Measurements from ENCODE around the gene MAPKAP1.

MAPKAP1 gene

DNA sequence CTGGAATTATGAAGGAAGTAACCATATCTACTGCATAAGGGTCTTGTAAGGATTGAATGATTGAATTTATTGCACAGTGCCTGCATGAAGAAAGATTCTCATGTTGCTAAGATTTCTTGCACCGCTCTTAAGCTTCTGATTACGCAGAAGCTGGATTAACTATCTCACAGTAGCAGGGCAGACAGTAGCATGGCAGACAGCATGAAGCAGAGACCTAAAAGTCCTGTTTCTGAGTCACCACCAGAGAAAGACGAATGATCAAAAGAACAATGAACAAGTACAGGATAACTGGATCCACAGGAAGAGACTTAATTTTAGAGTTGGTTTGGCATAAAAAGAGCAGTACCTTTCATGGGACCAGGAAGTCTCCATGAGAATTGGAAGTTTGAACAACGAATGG, 142.4 kb downstream of the MAPKAP1 start:
- DNase-seq (ENCODE audit: low read depth): no peak

- DNase-seq (ENCODE audit: low read depth): no peak
These were observed 145.4 kb downstream of the MAPKAP1 start for GRCh38 chr9:125561509-125562148.

GRCh38 chr9:125559894-125560293, 147.1 kb downstream of the MAPKAP1 start:
- DNase-seq (ENCODE audit: low read depth): no peak

- DNase-seq (ENCODE audit: low read depth): no peak
These were observed 147.8 kb downstream of the MAPKAP1 start for GRCh38 chr9:125559194-125559593.

- DNase-seq (ENCODE audit: low read depth): peak; percentile 50
These were observed 148.4 kb downstream of the MAPKAP1 start for GRCh38 chr9:125558453-125559092.

- DNase-seq (ENCODE audit: low read depth): no peak
These were observed 150.8 kb downstream of the MAPKAP1 start for GRCh38 chr9:125556046-125556721.

- DNase-seq (ENCODE audit: low read depth): no peak
These were observed 152.3 kb downstream of the MAPKAP1 start for GRCh38 chr9:125554726-125555125.

DNA sequence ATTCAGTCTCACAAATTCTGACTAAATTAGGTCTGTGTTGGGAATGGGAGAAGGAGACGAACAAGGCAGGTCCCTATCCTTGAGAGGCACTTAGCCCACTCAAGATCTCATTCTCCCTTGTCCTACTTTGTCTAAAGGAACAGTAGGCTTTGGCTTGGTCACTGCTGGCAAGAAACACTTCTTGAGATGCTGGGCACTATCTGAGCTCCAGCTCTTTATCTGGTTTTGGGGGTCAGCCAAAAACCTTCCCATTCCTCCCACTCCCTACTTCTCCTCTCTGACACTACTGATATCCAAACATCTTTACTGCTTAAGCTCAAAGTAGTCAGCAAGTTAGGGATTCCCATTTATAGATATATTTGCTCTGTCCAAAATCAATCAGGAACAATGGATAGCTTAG, 155.2 kb downstream of the MAPKAP1 start:
- DNase-seq (ENCODE audit: low read depth): no peak

GRCh38 chr9:125549891-125550885, 156.8 kb downstream of the MAPKAP1 start:
- DNase-seq (ENCODE audit: low read depth): no peak

- DNase-seq (ENCODE audit: low read depth): no peak
These were observed 157.5 kb downstream of the MAPKAP1 start for GRCh38 chr9:125549465-125549871.

DNA sequence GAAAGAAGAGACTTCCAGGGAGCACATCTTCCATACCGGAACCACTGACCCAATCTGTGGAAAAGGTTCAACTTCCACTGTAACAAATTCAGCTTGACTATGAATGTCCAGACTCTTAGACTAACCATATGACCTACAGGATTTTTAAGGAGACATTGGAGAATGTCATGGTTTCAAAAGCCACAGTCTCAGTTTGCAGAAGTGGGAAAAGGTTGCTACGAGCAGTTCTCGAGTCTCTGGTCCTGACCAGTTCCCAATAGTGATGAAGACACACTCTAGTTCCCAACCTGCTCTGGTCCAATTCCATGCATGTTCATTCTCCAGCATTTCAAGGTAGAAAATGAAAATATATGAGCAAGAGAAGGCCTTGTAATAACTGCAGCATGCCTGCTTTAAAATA, 158.0 kb downstream of the MAPKAP1 start:
- DNase-seq (ENCODE audit: low read depth): no peak

- DNase-seq (ENCODE audit: low read depth): no peak
These were observed 158.9 kb downstream of the MAPKAP1 start for GRCh38 chr9:125548141-125548540.

DNA sequence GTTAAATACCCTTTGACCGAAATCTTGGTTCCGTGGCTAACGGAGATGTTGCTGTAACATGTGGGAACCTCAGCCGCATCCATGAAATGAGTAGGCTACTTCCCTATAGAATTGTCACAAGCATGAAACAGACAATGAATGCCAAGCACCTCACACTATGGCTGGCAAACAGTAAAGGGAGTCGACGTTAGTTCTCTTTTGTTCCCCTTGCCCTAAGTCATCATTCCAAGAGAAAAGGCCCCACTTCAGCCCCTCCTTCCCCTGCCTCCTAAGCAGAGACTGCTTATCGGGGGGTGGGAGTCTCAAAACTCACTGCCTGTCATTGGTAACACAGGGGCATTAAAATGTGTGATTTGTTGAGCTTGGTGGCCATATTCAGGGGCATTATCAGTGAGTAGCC, 159.6 kb downstream of the MAPKAP1 start:
- no peak for DNase-seq (ENCODE audit: low read depth)

DNA sequence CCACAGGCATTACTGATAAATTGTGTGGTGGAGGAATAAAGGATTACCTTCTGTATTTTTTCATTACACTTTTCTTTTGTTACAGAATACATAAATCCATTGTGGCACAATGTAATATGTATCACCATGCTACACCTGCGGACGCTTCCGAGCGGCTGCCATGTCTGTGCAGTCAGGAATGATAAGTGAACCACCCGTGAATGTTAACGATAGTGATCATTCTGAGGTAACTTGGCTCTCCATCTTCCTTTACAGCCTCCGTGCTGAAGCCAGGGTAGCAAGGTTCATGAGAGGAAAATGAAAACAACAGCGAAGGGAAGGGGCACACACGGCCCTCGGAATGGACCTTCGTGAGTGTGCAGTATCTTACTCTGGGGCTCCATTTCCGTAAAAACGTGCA, 161.2 kb downstream of the MAPKAP1 start:
- DNase-seq (ENCODE audit: low read depth): no peak

DNA sequence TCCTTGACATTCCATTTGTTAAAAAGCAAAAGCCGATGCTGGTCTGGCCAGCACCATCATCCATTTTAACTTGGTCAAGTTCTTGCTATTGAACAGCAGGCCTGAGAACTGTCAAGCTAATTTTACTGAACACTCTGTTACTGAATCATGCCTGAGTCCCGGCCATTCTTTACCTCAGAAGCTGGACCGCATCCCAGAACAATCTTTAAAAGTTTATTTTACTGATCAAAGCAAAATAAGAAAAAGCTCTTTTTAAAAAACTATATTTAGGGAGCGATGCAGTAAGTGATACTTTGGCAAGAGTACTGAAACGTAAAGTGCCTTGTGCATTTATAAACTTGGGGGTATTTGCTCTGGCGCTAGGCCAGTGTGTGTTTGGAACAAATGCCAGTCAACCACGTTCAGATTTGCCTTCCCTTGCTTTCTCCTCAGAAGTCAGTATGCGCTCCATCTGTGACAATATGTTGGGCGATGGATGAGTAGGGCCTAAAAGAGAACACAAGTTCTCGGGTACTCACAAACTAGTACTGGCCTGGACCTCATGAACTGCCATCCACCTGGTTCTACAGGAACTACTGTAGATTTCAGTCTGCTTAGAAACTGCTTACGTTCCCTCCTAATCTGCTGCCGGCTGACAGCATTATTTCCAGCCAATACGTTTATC, 161.9 kb downstream of the MAPKAP1 start:
- DNase-seq (ENCODE audit: low read depth): no peak

GRCh38 chr9:125544484-125544883, 162.5 kb downstream of the MAPKAP1 start:
- DNase-seq (ENCODE audit: low read depth): no peak

DNA sequence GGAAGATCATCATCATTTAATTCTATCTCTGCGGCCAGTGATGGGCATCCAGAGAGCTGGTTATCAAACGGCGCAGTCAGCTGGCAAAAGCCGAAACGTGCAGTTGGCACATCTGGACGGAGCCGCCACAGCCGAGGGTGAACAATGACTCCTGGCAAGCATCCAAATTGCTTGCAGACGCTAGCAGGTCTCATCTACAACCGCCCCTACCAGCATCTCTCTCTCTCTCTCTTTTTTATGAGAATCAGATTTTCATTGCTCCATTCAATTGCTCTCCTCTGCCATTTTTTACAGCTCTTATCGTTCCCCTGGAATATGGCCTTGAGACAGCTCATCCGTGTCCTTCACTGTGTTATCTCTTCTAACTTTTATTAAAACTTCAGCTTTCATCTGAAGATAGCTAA, 165.2 kb downstream of the MAPKAP1 start:
- DNase-seq (ENCODE audit: low read depth): no peak

DNA sequence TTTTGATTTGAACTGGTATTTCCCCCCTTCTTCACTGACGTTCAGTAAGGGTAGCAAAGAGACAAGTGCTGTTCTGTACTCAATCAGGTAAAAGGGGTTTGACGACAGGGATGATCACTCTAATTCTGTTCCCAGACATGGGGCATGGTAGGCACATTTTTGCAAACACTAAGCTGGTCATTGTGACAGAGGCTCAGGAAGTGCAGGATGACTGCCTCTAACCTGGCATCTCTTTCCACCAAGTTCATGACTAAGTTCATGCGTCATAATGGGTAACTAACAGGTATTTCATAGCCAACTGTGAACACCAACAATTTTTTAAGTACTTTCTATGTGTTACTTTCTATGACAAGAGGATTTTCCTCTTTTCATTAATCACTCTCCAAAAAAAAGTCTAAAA, 166.5 kb downstream of the MAPKAP1 start:
- no peak for DNase-seq (ENCODE audit: low read depth)

DNA sequence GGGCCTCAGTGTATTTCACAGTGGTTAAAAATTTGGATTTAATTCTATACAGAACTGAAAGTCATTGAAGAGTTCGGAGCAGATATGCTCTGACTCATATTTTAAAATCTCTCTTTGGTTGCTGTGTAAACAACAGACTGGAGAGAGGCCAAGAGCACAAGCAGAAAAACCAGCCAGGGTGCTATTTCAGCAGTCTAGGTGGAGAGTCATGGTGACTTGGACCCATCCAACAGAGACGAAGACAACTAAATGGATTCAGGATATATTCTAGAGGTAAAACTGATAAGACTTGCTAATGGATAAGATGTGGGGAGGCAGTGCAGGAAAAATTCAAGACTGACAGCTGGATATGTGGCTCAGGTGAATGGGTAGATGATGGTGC, 168.9 kb downstream of the MAPKAP1 start:
- DNase-seq (ENCODE audit: low read depth): no peak

GRCh38 chr9:125537442-125538091, 169.4 kb downstream of the MAPKAP1 start:
- no peak for DNase-seq (ENCODE audit: low read depth)

DNA sequence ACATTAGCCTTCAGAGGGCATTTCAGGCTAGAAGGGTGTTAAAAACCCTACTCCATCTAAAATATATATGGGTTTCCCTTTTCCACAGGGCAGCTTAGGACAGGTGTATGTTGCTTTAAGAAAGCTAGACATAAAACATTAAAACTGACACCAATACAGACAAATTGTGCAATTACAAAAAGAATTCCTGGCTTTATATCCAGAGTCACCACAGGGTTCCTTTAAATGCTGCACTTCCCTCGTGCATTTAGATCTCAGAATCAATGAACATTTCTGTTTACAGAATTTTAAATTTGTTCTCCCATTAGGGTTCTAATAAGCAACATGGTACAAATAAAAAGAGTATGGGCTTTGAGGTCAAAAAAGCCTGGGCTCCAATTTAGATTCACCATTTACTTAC, 170.2 kb downstream of the MAPKAP1 start:
- DNase-seq (ENCODE audit: low read depth): no peak
